Transverse colon (tissue), 4 donors: ENCODE measurements around the gene IFIT3. TPM values are rescaled to one million over a fixed set of nuclear protein-coding genes. Genes with fewer than 3 reads are reported as not detected.
"Not testable (repeated sequence)": the region's sequence is repeated elsewhere in the genome, so short reads cannot be mapped to it uniquely, and the experiment has no call there.

Experiments
- DNase-seq: peaks from one replicate; pipeline ENCODE4 v3.0.0-alpha.2; 2019
- H3K27ac ChIP-seq, 4 donors: fragments of 200-600 bp; sonication (generic); 2 replicates each; pipeline ENCODE4 v1.5.1; 2016 to 2018; ENCODE audit warnings: inconsistent platforms in 4 of 4
- H3K27me3 ChIP-seq: fragments of 200-600 bp; sonication (generic); 2 replicates; pipeline ENCODE4 v1.5.1; 2017; ENCODE audit warnings: inconsistent platforms
- H3K36me3 ChIP-seq, 4 donors: fragments of 200-600 bp; sonication (generic); 2 replicates each; pipeline ENCODE4 v1.5.1; 2017 to 2019; ENCODE audit warnings: inconsistent platforms in 4 of 4
- H3K4me1 ChIP-seq, 4 donors: fragments of 200-600 bp; sonication (generic); 2 replicates each; pipeline ENCODE4 v1.5.1; 2017 to 2020; ENCODE audit warnings: inconsistent platforms in 4 of 4
- H3K4me3 ChIP-seq, 4 donors: fragments of 200-600 bp; sonication (generic); 1 replicate in 1 of 4; 2 replicates in 3 of 4; pipeline versions ENCODE4 v1.5.1 to v1.6.1; 2017 to 2019; ENCODE audit warnings: inconsistent platforms in 4 of 4
- H3K9me3 ChIP-seq, 2 donors: fragments of 200-600 bp; sonication (generic); 2 replicates each; pipeline ENCODE4 v1.5.1; 2017 to 2019; ENCODE audit warnings: inconsistent platforms in 2 of 2
- CTCF ChIP-seq, 5 experiments: fragments of 200-600 bp in 3 of 5; fragments of 450-650 bp in 2 of 5; sonication (generic) in 3 of 5; IDR thresholded peaks; 1 replicate in 2 of 5; 2 replicates in 3 of 5; pipeline ENCODE4 v1.5.1; 2016 to 2017; ENCODE audit warnings: antibody characterized with exemption in 5 of 5, inconsistent platforms in 3 of 5, mild to moderate bottlenecking in 2 of 5, moderate library complexity in 1 of 5
- EP300 ChIP-seq: sonication (generic); formaldehyde crosslinking; IDR thresholded peaks from one replicate; pipeline ENCODE4 v1.6.1; 2017; ENCODE audit warnings: antibody characterized with exemption, low read depth
- POLR2A ChIP-seq: fragments of 450-650 bp; IDR thresholded peaks from one replicate; pipeline ENCODE4 v1.6.1; 2016; ENCODE audit warnings: antibody characterized with exemption, mild to moderate bottlenecking, moderate library complexity
- POLR2AphosphoS5 ChIP-seq, 3 donors: sonication (generic); formaldehyde crosslinking; IDR thresholded peaks; one replicate each; pipeline ENCODE4 v1.6.1; 2016; ENCODE audit warnings: antibody characterized with exemption in 3 of 3
- WGBS, 2 donors: methylation state at CpG; one replicate each; pipeline ENCODE4 v1.1.5; 2018; ENCODE audit warnings: low coverage in 1 of 2; 5-methylcytosine and 5-hydroxymethylcytosine counted together
- in situ Hi-C, 4 donors: fragments of 200-750 bp; cut with MboI; loops; one replicate each; pipeline versions ENCODE4 v1.15.0 to v1.15.1; 2017; ENCODE audit warnings: low sequenced_read_pairs in 3 of 4, low pct_ligation_motif_present in 1 of 4, low pct_unique_long_range_greater_than_20kb in 1 of 4
- intact Hi-C: fragments of 100-400 bp; cut with DNase I; formaldehyde crosslinking; loops from one replicate; pipeline ENCODE4 v1.15.1; 2023; ENCODE audit warnings: low total_unique reads
- total RNA-seq, 4 donors: library from RNA; depleted of rRNA; stranded (reverse); fragments of >200 nt; gene quantifications; one replicate each; pipeline ENCODE4 v1.1.0, GENCODE V29; 2016

IFIT3 gene
- total RNA-seq, 4 donors from 2014 or later: 0.20 to 7.8 (median 5.1) TPM; not detected in 1

GRCh38 chr10:89312973-89313372, 14.8 kb upstream of the IFIT3 start:
- Histone ChIP-seq H3K36me3 (no peaks in the 10 kb centered on the region), H3K27ac (no peak overlapping the region), H3K9me3 (no peaks in the 10 kb centered on the region), H3K4me3 (no peak overlapping the region), H3K27me3 (no peaks in the 10 kb centered on the region), H3K4me1 (no peaks in the 10 kb centered on the region)
- DNase-seq: no peak
- TF ChIP-seq EP300 (no peak), POLR2AphosphoS5 (IDR thresholded peaks at IDR 0.05) (no peak), POLR2A (no peak), CTCF (IDR thresholded peaks at IDR 0.05) (no peak)
- WGBS, 2 donors: 88 to 100% methylated on average over 1 of the region's 1 CpG
- in situ Hi-C loops (no loop called here), intact Hi-C loops (no loop called here)

- in situ Hi-C loops: no loop called here
- no peaks in the 10 kb centered on the region for H3K4me1 ChIP-seq
- TF ChIP-seq POLR2AphosphoS5 (IDR thresholded peaks at IDR 0.05) (no peak), POLR2A (no peak), CTCF (IDR thresholded peaks at IDR 0.05) (no peak), EP300 (no peak)
- no peaks in the 10 kb centered on the region for H3K27me3 ChIP-seq
- H3K9me3 ChIP-seq: no peaks in the 10 kb centered on the region
- DNase-seq: no peak
- no peak overlapping the region for H3K4me3 ChIP-seq
- H3K27ac ChIP-seq: no peak overlapping the region
- no peaks in the 10 kb centered on the region for H3K36me3 ChIP-seq
- intact Hi-C loops: no loop called here
These were observed 13.1 kb upstream of the IFIT3 start for GRCh38 chr10:89314676-89315075.

- H3K4me3 ChIP-seq, H3K36me3 ChIP-seq, H3K27ac ChIP-seq, H3K9me3 ChIP-seq, H3K27me3 ChIP-seq, in situ Hi-C loops, H3K4me1 ChIP-seq, DNase-seq, intact Hi-C loops: not testable (repeated sequence)
- 90 to 91% methylated on average over 2 to 4 of the region's 4 CpGs for WGBS, 2 donors
These were observed 9.8 kb upstream of the IFIT3 start for GRCh38 chr10:89318047-89318446.

GRCh38 chr10:89325081-89325480, 2.7 kb upstream of the IFIT3 start:
- H3K4me1 ChIP-seq: peaks cover 0 to 21% (median 6%) of the 10 kb centered on the region in 4 donors
- DNase-seq, H3K27ac ChIP-seq, H3K4me3 ChIP-seq, in situ Hi-C loops, H3K27me3 ChIP-seq, H3K36me3 ChIP-seq, H3K9me3 ChIP-seq: not testable (repeated sequence)
- intact Hi-C loops: loop anchor here (5.0 kb wide), 1 partner anchor 67 kb away; the partner anchor contains the start of gene IFIT1

- 56 to 75% methylated on average over 2 of the region's 2 CpGs for WGBS, 2 donors
- H3K27ac ChIP-seq, H3K36me3 ChIP-seq, in situ Hi-C loops, DNase-seq, H3K27me3 ChIP-seq, H3K4me3 ChIP-seq, H3K9me3 ChIP-seq: not testable (repeated sequence)
- H3K4me1 ChIP-seq: peaks cover 0 to 25% (median 6%) of the 10 kb centered on the region in 4 donors
- intact Hi-C loops: loop anchor here (5.0 kb wide), 1 partner anchor 66 kb away; the partner anchor contains the start of gene IFIT1
These were observed 1.9 kb upstream of the IFIT3 start for GRCh38 chr10:89325856-89326255.

GRCh38 chr10:89329151-89329550, 1.4 kb downstream of the IFIT3 start:
- TF ChIP-seq CTCF (IDR thresholded peaks at IDR 0.05) (no peak), EP300 (no peak), POLR2A (no peak), POLR2AphosphoS5 (IDR thresholded peaks at IDR 0.05) (no peak)
- Histone ChIP-seq H3K9me3 (no peaks in the 10 kb centered on the region), H3K4me3 (no peak overlapping the region), H3K4me1 (peaks cover 5 to 51% (median 20%) of the 10 kb centered on the region in 4 donors), H3K27ac (peak overlapping the region; percentile 70 to 83 (median 78)), H3K36me3 (no peaks in the 10 kb centered on the region), H3K27me3 (no peaks in the 10 kb centered on the region)
- DNase-seq: no peak
- intact Hi-C loops (loop anchor here (5.0 kb wide), 1 partner anchor 63 kb away; the partner anchor contains the start of gene IFIT1), in situ Hi-C loops (no loop called here)
- 90% methylated on average over 2 of the region's 2 CpGs; no CpG with 5 or more reads in 1 of the 2 donors for WGBS, 2 donors

- H3K9me3 ChIP-seq, in situ Hi-C loops, H3K27ac ChIP-seq, H3K36me3 ChIP-seq, DNase-seq, H3K27me3 ChIP-seq, H3K4me3 ChIP-seq, intact Hi-C loops: not testable (repeated sequence)
- H3K4me1 ChIP-seq: peaks cover 5 to 58% (median 20%) of the 10 kb centered on the region in 4 donors
- WGBS, 2 donors: 70 to 79% methylated on average over 2 to 3 of the region's 3 CpGs
These were observed 2.2 kb downstream of the IFIT3 start for GRCh38 chr10:89330014-89330413.
